Activated T-cell treated with anti-CD3 and anti-CD28 coated beads, Interleukin-2, amount 50 U/mL, for 4 hours (primary cell): ENCODE measurements around the gene FKBP7. TPM values are rescaled to one million over a fixed set of nuclear protein-coding genes. Genes with fewer than 3 reads are reported as not detected.
"Not testable (repeated sequence)": the region's sequence is repeated elsewhere in the genome, so short reads cannot be mapped to it uniquely, and the experiment has no call there.

Source experiments
- ATAC-seq, 2 donors: fragments of 200-7000 bp; cut with Tn5 transposase; one replicate each; pipeline ENCODE4 v1.10.0; 2021
- DNase-seq: peaks from one replicate; pipeline ENCODE4 v3.0.0-alpha.2; 2020
- H3K27me3 Mint-ChIP-seq: one replicate; pipeline ENCODE4 v1.8.0; 2021; ENCODE audit warnings: low read depth, mixed read lengths
- H3K36me3 Mint-ChIP-seq: one replicate; pipeline ENCODE4 v1.8.0; 2022; ENCODE audit warnings: mixed read lengths; ENCODE audit not compliant: insufficient read depth
- H3K4me1 Mint-ChIP-seq: one replicate; pipeline ENCODE4 v1.8.0; 2021; ENCODE audit warnings: low read depth, mixed read lengths
- H3K4me3 Mint-ChIP-seq: one replicate; pipeline ENCODE4 v1.8.0; 2021; ENCODE audit warnings: mild to moderate bottlenecking, moderate library complexity, mixed read lengths
- H3K9me3 Mint-ChIP-seq: one replicate; pipeline ENCODE4 v1.8.0; 2021; ENCODE audit warnings: mixed read lengths
- total RNA-seq, 3 donors: library from RNA; stranded (reverse); gene quantifications; one replicate each; pipeline ENCODE4 v1.2.1, GENCODE V29; 2021

Gene FKBP7, protein sequence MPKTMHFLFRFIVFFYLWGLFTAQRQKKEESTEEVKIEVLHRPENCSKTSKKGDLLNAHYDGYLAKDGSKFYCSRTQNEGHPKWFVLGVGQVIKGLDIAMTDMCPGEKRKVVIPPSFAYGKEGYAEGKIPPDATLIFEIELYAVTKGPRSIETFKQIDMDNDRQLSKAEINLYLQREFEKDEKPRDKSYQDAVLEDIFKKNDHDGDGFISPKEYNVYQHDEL
- total RNA-seq, result 1 to 10 TPM; 2.0 to 2.9 (median 2.5) TPM

- Mint-ChIP-seq H3K4me3 (peak within 1 kb of the TSS; percentile 97), H3K4me1 (peaks cover 37% of the 10 kb centered on the region), H3K9me3 (no peaks in the 10 kb centered on the region), H3K36me3 (no peaks in the 10 kb centered on the region), H3K27me3 (no peaks in the 10 kb centered on the region)
- ATAC-seq, result peak; percentile 72 to 77
- DNase-seq, result peak; percentile 79
Measured at GRCh38 chr2:178478439-178479274, at the start of gene FKBP7. Gene FKBP7, minus strand, starts transcription at chr2:178478600. Its CDS starts 101 bp downstream, at chr2:178478499.

- H3K4me1 Mint-ChIP-seq, result peaks cover 37% of the 10 kb centered on the region
- H3K4me3 Mint-ChIP-seq, result no peak overlapping the region
- peaks cover 43% of the 10 kb centered on the region for H3K36me3 Mint-ChIP-seq
- H3K9me3 Mint-ChIP-seq, result no peaks in the 10 kb centered on the region
- no peaks in the 10 kb centered on the region for H3K27me3 Mint-ChIP-seq
- DNase-seq, result no peak
- no peak for ATAC-seq
Measured at GRCh38 chr2:178527592-178527991, 49.2 kb upstream of the FKBP7 start.

DNA sequence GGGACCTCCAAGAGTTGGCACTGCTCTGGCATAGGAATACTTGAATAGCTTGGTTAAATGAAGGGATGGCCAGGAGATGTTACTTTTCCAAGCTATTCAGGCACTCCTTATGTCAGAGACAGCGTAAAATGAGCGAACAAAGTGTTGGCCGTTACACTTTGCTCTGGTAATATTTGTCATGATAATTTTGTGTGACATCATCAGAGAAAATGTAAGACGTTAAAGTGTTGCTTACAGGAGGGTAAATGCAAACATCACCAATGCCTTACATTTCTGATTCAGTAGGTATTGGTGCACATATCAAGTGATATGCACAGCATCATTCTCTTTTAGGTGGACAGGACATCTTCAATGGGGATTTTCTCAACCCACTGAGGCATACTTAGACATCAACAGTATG lies 47.9 kb upstream of the FKBP7 start:
- H3K4me1 Mint-ChIP-seq, result peaks cover 41% of the 10 kb centered on the region
- H3K9me3 Mint-ChIP-seq, result peaks cover 8% of the 10 kb centered on the region
- no peak for ATAC-seq
- peaks cover 29% of the 10 kb centered on the region for H3K36me3 Mint-ChIP-seq
- no peak overlapping the region for H3K4me3 Mint-ChIP-seq
- no peak for DNase-seq
- H3K27me3 Mint-ChIP-seq, result no peaks in the 10 kb centered on the region

GRCh38 chr2:178525460-178525859 lies 47.1 kb upstream of the FKBP7 start:
- peaks cover 24% of the 10 kb centered on the region for H3K36me3 Mint-ChIP-seq
- not testable (repeated sequence) for ATAC-seq, H3K9me3 Mint-ChIP-seq, DNase-seq, H3K27me3 Mint-ChIP-seq
- peaks cover 37% of the 10 kb centered on the region for H3K4me1 Mint-ChIP-seq
- H3K4me3 Mint-ChIP-seq, result peak overlapping the region; percentile 1

- DNase-seq, H3K4me3 Mint-ChIP-seq, H3K27me3 Mint-ChIP-seq, ATAC-seq, H3K9me3 Mint-ChIP-seq: not testable (repeated sequence)
- peaks cover 34% of the 10 kb centered on the region for H3K4me1 Mint-ChIP-seq
- peaks cover 24% of the 10 kb centered on the region for H3K36me3 Mint-ChIP-seq
Measured at GRCh38 chr2:178525010-178525409, 46.6 kb upstream of the FKBP7 start.

DNA sequence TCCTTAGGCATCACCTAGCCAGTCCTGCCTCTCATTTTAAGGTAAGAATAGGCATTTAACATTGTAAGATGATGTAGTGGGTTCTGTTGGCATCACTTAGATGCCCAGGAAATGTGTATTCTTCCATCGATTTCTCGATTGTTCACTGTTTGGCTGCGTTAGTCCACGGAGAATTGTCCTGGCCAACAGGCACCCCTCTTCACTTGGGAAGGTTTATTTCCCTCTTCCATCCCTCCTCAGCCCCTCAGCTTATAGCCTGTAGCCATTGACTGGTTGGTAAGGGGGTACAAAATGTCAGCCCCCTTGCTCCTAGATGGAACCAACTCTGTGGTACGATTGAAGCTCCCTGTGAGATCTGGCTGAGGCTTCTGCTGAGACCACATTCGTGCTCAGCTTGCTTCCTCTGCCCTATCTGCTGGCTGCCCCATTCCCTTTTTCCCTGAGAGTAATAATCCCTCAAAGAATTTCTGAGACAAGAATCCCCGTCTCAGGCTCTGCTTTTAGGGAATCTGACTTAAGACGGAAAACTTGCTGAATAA lies 45.3 kb upstream of the FKBP7 start:
- no peaks in the 10 kb centered on the region for H3K27me3 Mint-ChIP-seq
- peak overlapping the region; percentile 93 for H3K4me3 Mint-ChIP-seq
- H3K4me1 Mint-ChIP-seq, result peaks cover 34% of the 10 kb centered on the region
- peaks cover 21% of the 10 kb centered on the region for H3K36me3 Mint-ChIP-seq
- H3K9me3 Mint-ChIP-seq, result peaks cover 8% of the 10 kb centered on the region
- DNase-seq (no peak), ATAC-seq (no peak)

DNA sequence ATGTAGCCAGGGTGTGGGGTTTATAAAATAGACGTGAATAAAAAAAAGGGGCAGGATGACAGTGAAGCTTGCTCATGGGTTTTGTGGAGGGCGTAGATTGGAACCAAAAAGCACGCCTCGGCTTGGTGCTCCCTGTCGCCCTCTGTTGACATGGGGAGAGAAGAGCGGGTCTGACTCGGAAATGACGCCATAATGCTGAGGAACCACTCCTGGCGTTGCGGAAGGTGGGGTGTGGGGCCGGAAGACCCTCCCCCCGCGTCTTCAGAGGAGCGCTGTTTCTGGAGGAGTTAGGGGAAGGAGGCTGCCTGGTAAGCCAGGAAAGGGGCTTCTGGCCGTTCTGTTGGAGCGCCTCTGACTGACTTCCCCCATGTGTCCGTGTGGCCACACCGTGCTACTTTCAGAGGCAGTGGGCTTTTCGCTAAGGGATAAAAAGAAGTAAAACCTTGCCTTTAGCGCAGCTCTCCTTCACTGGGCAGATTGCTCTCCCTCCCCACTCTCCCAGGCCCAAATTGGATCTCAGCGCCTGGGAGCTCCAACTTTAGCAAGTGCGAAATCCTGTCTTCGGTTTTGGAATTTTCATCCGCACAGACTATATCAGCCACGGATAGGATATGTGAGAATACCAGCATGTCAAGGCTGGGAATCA lies 44.7 kb upstream of the FKBP7 start:
- peaks cover 21% of the 10 kb centered on the region for H3K36me3 Mint-ChIP-seq
- DNase-seq (peak; percentile 81), ATAC-seq (peak; percentile 91)
- H3K4me1 Mint-ChIP-seq, result peaks cover 33% of the 10 kb centered on the region
- peaks cover 8% of the 10 kb centered on the region for H3K9me3 Mint-ChIP-seq
- no peaks in the 10 kb centered on the region for H3K27me3 Mint-ChIP-seq
- H3K4me3 Mint-ChIP-seq, result peak overlapping the region; percentile 93

GRCh38 chr2:178521304-178522150 lies 43.1 kb upstream of the FKBP7 start:
- peaks cover 31% of the 10 kb centered on the region for H3K4me1 Mint-ChIP-seq
- peaks cover 8% of the 10 kb centered on the region for H3K9me3 Mint-ChIP-seq
- no peaks in the 10 kb centered on the region for H3K27me3 Mint-ChIP-seq
- ATAC-seq (peak; percentile 64 to 76), DNase-seq (no peak)
- peak overlapping the region; percentile 8 for H3K4me3 Mint-ChIP-seq
- peaks cover 17% of the 10 kb centered on the region for H3K36me3 Mint-ChIP-seq

DNA sequence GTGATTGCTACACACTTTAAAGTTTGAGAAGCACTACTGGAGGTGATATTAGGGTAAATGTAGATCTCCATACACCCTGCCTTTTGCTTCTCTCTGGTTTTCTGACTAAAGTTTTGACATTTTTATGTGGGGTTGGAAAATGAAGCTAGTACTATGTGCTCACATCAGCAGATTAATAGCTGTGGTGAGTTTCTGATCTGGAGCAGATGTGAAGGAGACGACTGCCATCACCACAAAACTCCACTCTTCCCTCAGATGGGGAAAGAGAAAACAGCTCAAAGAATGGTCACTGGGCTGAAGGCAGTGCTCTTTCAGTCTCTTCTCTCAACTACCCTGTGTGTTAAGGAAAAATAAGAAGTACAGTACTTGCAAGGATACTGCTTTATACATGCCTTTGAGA lies 39.1 kb upstream of the FKBP7 start:
- Mint-ChIP-seq H3K36me3 (peaks cover 17% of the 10 kb centered on the region), H3K4me1 (peaks cover 31% of the 10 kb centered on the region), H3K9me3 (peaks cover 8% of the 10 kb centered on the region), H3K27me3 (no peaks in the 10 kb centered on the region), H3K4me3 (no peak overlapping the region)
- no peak for ATAC-seq
- no peak for DNase-seq

- Mint-ChIP-seq H3K9me3 (no peaks in the 10 kb centered on the region), H3K27me3 (no peaks in the 10 kb centered on the region), H3K36me3 (peaks cover 27% of the 10 kb centered on the region), H3K4me1 (peaks cover 19% of the 10 kb centered on the region), H3K4me3 (no peak overlapping the region)
- DNase-seq, result no peak
- ATAC-seq, result peak; percentile 99 to 100
Measured at GRCh38 chr2:178514664-178515063, 36.3 kb upstream of the FKBP7 start.

- no peak overlapping the region for H3K4me3 Mint-ChIP-seq
- H3K9me3 Mint-ChIP-seq, result no peaks in the 10 kb centered on the region
- DNase-seq (no peak), ATAC-seq (no peak)
- peaks cover 28% of the 10 kb centered on the region for H3K36me3 Mint-ChIP-seq
- H3K27me3 Mint-ChIP-seq, result no peaks in the 10 kb centered on the region
- peaks cover 19% of the 10 kb centered on the region for H3K4me1 Mint-ChIP-seq
Measured at GRCh38 chr2:178513876-178514275, 35.5 kb upstream of the FKBP7 start.

DNA sequence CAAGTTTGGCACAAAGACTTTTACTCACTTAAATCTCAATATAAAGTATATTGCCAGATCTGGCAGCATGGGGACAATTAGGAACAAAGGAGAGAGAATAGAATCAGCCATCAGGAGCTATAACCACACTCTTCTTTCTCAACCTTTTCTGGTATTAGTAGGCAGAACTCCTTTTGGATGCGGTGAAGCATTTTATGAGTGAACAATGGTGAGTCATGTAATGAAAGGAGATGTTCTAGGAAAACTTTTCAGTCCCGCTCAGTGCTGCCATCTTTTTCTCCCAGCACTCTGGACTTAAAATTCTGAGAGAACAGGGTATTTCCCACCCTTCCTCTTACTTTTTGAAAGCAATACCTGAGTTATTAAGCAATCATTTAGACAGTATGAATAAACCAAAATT lies 34.1 kb upstream of the FKBP7 start:
- DNase-seq (no peak), ATAC-seq (no peak)
- Mint-ChIP-seq H3K4me1 (peaks cover 19% of the 10 kb centered on the region), H3K4me3 (no peak overlapping the region), H3K36me3 (peaks cover 21% of the 10 kb centered on the region), H3K9me3 (no peaks in the 10 kb centered on the region), H3K27me3 (no peaks in the 10 kb centered on the region)

- peaks cover 23% of the 10 kb centered on the region for H3K36me3 Mint-ChIP-seq
- peaks cover 19% of the 10 kb centered on the region for H3K4me1 Mint-ChIP-seq
Measured at GRCh38 chr2:178510384-178510783, 32.0 kb upstream of the FKBP7 start.

GRCh38 chr2:178508646-178509045 lies 30.2 kb upstream of the FKBP7 start:
- H3K9me3 Mint-ChIP-seq, result no peaks in the 10 kb centered on the region
- no peak overlapping the region for H3K4me3 Mint-ChIP-seq
- no peaks in the 10 kb centered on the region for H3K27me3 Mint-ChIP-seq
- DNase-seq (no peak), ATAC-seq (no peak)
- H3K4me1 Mint-ChIP-seq, result peaks cover 5% of the 10 kb centered on the region
- peaks cover 25% of the 10 kb centered on the region for H3K36me3 Mint-ChIP-seq

More at GRCh38 chr2:178510384-178510783, 32.0 kb upstream of the FKBP7 start:
- H3K4me3 Mint-ChIP-seq, result no peak overlapping the region
- H3K27me3 Mint-ChIP-seq, result no peaks in the 10 kb centered on the region
- no peaks in the 10 kb centered on the region for H3K9me3 Mint-ChIP-seq
- no peak for DNase-seq
- ATAC-seq, result no peak
